Activated CD4-positive, alpha-beta T cell treated with anti-CD3 and anti-CD28 coated beads, Interleukin-2, amount 50 U/mL, for 16 hours (primary cell): ENCODE measurements around the gene PRMT2.
"Not testable (repeated sequence)": the region's sequence is repeated elsewhere in the genome, so short reads cannot be mapped to it uniquely, and the experiment has no call there.

Source experiments
- DNase-seq: peaks from one replicate; pipeline ENCODE4 v3.0.0-alpha.2; 2020

The PRMT2 gene

DNA sequence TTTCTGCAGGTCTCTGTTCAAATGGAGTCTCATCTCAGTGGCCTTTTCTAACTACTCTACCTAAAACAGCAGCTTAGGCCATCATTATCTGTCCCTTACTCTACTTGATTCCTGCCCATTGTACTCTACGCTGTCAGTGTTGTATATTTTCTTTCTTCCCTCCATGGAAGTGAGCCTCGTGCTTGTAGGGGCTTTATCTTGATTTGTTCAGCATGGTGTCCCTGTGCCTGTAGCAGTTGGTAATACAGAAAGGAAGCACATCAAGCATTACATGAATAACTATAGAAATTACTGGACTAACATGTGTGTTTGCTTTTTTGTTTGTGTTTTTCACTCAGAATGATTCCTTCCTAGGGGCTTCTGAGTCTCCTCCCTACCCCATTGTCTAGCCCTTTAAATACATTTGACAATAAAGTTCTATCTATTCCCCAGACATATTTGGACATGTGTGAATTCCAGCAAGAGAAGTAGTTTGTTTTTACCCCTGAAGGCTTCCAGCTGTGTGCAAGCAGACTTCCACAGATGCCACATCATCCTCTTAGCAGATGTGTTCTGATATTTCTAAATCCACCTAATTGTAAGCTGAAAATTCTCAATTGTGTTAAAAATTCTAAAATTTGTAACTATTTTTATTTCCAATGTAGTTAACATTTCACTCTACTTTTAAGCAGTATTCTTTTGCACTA lies 40.3 kb downstream of the PRMT2 start:
- no peak for DNase-seq

DNA sequence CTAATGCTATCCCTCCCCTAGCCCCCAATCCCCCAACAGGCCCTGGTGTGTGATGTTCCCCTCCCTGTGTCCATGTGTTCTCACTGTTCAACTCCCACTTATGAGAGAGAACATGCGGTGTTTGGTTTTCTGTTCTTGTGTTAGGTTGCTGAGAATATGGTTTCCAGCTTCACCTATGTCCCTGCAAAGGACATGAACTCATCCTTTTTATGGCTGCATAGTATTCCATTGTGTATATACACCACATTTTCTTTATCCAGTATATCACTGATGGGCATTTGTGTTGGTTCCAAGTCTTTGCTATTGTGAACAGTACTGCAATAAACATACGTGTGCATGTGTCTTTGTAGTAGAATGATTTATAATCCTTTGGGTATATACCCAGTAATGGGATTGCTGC lies 41.1 kb downstream of the PRMT2 start:
- DNase-seq = not testable (repeated sequence)

GRCh38 chr21:46681593-46681992 lies 46.1 kb downstream of the PRMT2 start:
- not testable (repeated sequence) for DNase-seq

DNA sequence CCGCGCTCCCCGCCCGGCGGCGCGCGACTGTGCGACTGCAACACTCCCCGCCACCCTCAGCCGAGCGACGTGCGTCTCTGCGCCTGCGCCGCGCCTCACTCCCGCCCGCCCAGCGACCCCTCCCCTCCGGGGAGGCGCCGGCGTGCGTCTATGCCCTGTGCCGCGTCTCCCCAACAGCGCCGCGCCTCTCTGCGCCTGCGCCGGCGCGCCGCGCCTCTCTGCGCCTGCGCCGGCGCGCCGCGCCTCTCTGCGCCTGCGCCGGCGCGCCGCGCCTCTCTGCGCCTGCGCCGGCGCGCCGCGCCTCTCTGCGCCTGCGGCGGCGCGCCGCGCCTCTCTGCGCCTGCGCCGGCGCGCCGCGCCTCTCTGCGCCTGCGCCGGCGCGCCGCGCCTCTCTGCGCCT lies 63.2 kb downstream of the PRMT2 start:
- DNase-seq = not testable (repeated sequence)

- DNase-seq = not testable (repeated sequence)
Observed at GRCh38 chr21:46699104-46699503, 63.6 kb downstream of the PRMT2 start.
